Measurements from ENCODE around the gene BLNK. TPM values are rescaled to one million over a fixed set of nuclear protein-coding genes. Genes with fewer than 3 reads are reported as not detected.

BLNK gene
- total and polyA plus RNA-seq, 3 donors from 2014 or later = 1.1 to 4.5 (median 1.5) TPM

- intact Hi-C loops (cut with DNase I; ENCODE audit: low total_unique reads) = no loop called here
- Histone ChIP-seq H3K9me3 (no peaks in the 10 kb centered on the region), H3K4me1 (no peaks in the 10 kb centered on the region), H3K36me3 (ENCODE audit: low read depth, missing control alignments) (no peaks in the 10 kb centered on the region), H3K4me3 (no peak overlapping the region), H3K27me3 (no peaks in the 10 kb centered on the region), H3K27ac (no peak overlapping the region)
- TF ChIP-seq CTCF (IDR thresholded peaks at IDR 0.05) (no peak), POLR2A (IDR thresholded peaks at IDR 0.05) (no peak)
- no peak for DNase-seq
- WGBS, 2 donors = 94 to 95% methylated on average over 6 of the region's 6 CpGs
Measured at GRCh38 chr10:96225119-96225518, 46.2 kb downstream of the BLNK start.

DNA sequence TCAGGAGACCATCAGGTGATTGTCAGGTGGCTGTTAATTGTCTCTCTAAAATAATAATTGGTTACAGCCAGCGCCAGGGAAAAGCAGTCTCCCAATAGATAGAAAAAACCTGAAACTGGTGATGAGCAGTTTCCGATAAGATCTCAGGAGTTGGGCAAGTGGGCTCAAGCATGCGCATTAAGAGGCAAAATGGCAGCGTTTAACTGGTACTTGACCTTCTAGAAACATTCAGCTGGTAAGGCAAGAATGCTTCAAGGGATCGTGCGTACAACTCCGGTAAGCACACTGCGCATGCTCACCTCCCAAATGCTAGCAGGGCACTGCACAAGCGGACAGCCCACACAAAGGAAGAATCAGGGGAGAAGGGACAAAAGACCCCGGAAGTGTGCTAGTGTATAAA lies 48.5 kb downstream of the BLNK start:
- TF ChIP-seq POLR2A (IDR thresholded peaks at IDR 0.05) (no peak), CTCF (IDR thresholded peaks at IDR 0.05) (no peak)
- intact Hi-C loops (cut with DNase I; ENCODE audit: low total_unique reads) = no loop called here
- Histone ChIP-seq H3K27me3 (no peaks in the 10 kb centered on the region), H3K36me3 (ENCODE audit: low read depth, missing control alignments) (no peaks in the 10 kb centered on the region), H3K4me3 (peak overlapping the region in 1 of 2 donors; percentile 38), H3K4me1 (no peaks in the 10 kb centered on the region), H3K27ac (no peak overlapping the region), H3K9me3 (no peaks in the 10 kb centered on the region)
- WGBS, 2 donors = 48 to 71% methylated on average over 10 of the region's 10 CpGs
- peak; percentile 43 for DNase-seq

- Histone ChIP-seq H3K9me3 (no peaks in the 10 kb centered on the region), H3K27ac (no peak overlapping the region), H3K4me3 (peak overlapping the region in 1 of 2 donors; percentile 38), H3K4me1 (no peaks in the 10 kb centered on the region), H3K27me3 (no peaks in the 10 kb centered on the region), H3K36me3 (ENCODE audit: low read depth, missing control alignments) (no peaks in the 10 kb centered on the region)
- intact Hi-C loops (cut with DNase I; ENCODE audit: low total_unique reads) = no loop called here
- DNase-seq = no peak
- no peak for TF ChIP-seq CTCF (IDR thresholded peaks at IDR 0.05)
- no peak for TF ChIP-seq POLR2A (IDR thresholded peaks at IDR 0.05)
- 28 to 50% methylated on average over 3 of the region's 3 CpGs for WGBS, 2 donors
Measured at GRCh38 chr10:96222441-96222840, 48.9 kb downstream of the BLNK start.

GRCh38 chr10:96218826-96219225 lies 52.5 kb downstream of the BLNK start:
- H3K27ac ChIP-seq = no peak overlapping the region
- no peak for TF ChIP-seq POLR2A (IDR thresholded peaks at IDR 0.05)
- TF ChIP-seq CTCF (IDR thresholded peaks at IDR 0.05) = no peak
- no peaks in the 10 kb centered on the region for H3K36me3 ChIP-seq (ENCODE audit: low read depth, missing control alignments)
- no peak overlapping the region for H3K4me3 ChIP-seq
- WGBS, 2 donors = 55 to 57% methylated on average over 5 of the region's 5 CpGs
- no peaks in the 10 kb centered on the region for H3K9me3 ChIP-seq
- intact Hi-C loops (cut with DNase I; ENCODE audit: low total_unique reads) = no loop called here
- no peaks in the 10 kb centered on the region for H3K4me1 ChIP-seq
- no peaks in the 10 kb centered on the region for H3K27me3 ChIP-seq
- DNase-seq = no peak

GRCh38 chr10:96217711-96218110 lies 53.7 kb downstream of the BLNK start:
- H3K27ac ChIP-seq = no peak overlapping the region
- no peak for DNase-seq
- H3K36me3 ChIP-seq (ENCODE audit: low read depth, missing control alignments) = no peaks in the 10 kb centered on the region
- H3K27me3 ChIP-seq = no peaks in the 10 kb centered on the region
- H3K9me3 ChIP-seq = no peaks in the 10 kb centered on the region
- WGBS, 2 donors = 85 to 86% methylated on average over 4 of the region's 4 CpGs
- no peaks in the 10 kb centered on the region for H3K4me1 ChIP-seq
- intact Hi-C loops (cut with DNase I; ENCODE audit: low total_unique reads) = no loop called here
- TF ChIP-seq POLR2A (IDR thresholded peaks at IDR 0.05) = no peak
- no peak for TF ChIP-seq CTCF (IDR thresholded peaks at IDR 0.05)
- H3K4me3 ChIP-seq = no peak overlapping the region
